ENCODE results near the gene ESRRA.
"Not testable (repeated sequence)": the region's sequence is repeated elsewhere in the genome, so short reads cannot be mapped to it uniquely, and the experiment has no call there.

ESRRA gene

GRCh38 chr11:64314146-64314804 lies 9.0 kb downstream of the ESRRA start:
- no peak for DNase-seq

- no peak for DNase-seq
Measured at GRCh38 chr11:64314805-64315561, 9.7 kb downstream of the ESRRA start.

- DNase-seq = not testable (repeated sequence)
Measured at GRCh38 chr11:64315667-64316526, 10.6 kb downstream of the ESRRA start.

- no peak for DNase-seq
Measured at GRCh38 chr11:64316672-64317324, 11.5 kb downstream of the ESRRA start.

GRCh38 chr11:64317325-64317960 lies 12.1 kb downstream of the ESRRA start, which contains the start of gene TRMT112:
TSS of gene TRMT112 (minus strand) at chr11:64317559. CDS start at chr11:64317526, 33 bp downstream.
- peak; percentile 95 to 98 for DNase-seq

GRCh38 chr11:64317961-64318765 lies 12.8 kb downstream of the ESRRA start, which contains the start of gene PRDX5:
TSS of gene PRDX5 (plus strand) at chr11:64318121. CDS start at chr11:64318216, 95 bp downstream.
- DNase-seq = peak; percentile 98 to 99

GRCh38 chr11:64318766-64319761 lies 13.7 kb downstream of the ESRRA start:
- DNase-seq = peak in 1 of 2 donors; percentile 28

- no peak for DNase-seq
Measured at GRCh38 chr11:64320556-64320955, 15.2 kb downstream of the ESRRA start.

- no peak for DNase-seq
Measured at GRCh38 chr11:64321026-64321425, 15.7 kb downstream of the ESRRA start.

- DNase-seq = no peak
Measured at GRCh38 chr11:64321533-64321932, 16.2 kb downstream of the ESRRA start.

GRCh38 chr11:64322925-64323260 lies 17.6 kb downstream of the ESRRA start:
- no peak for DNase-seq

- no peak for DNase-seq
Measured at GRCh38 chr11:64323373-64323772, 18.0 kb downstream of the ESRRA start.

GRCh38 chr11:64323984-64324383 lies 18.7 kb downstream of the ESRRA start:
- not testable (repeated sequence) for DNase-seq

GRCh38 chr11:64324692-64325469 lies 19.6 kb downstream of the ESRRA start:
- DNase-seq = no peak

GRCh38 chr11:64327375-64327774 lies 22.1 kb downstream of the ESRRA start:
- DNase-seq = no peak

- no peak for DNase-seq
Measured at GRCh38 chr11:64327993-64328392, 22.7 kb downstream of the ESRRA start.

GRCh38 chr11:64330888-64331287 lies 25.6 kb downstream of the ESRRA start:
- no peak for DNase-seq

GRCh38 chr11:64331569-64332371 lies 26.4 kb downstream of the ESRRA start:
- DNase-seq = peak; percentile 90 to 93
